GM10847 (cell line): ENCODE measurements around the gene SARDH.

Experiments used
- POLR2A ChIP-seq: IDR thresholded peaks from 2 replicates; pipeline ENCODE4 v1.6.1; 2011; ENCODE audit not compliant: insufficient read length; ENCODE audit errors: extremely low read depth

SARDH gene

DNA sequence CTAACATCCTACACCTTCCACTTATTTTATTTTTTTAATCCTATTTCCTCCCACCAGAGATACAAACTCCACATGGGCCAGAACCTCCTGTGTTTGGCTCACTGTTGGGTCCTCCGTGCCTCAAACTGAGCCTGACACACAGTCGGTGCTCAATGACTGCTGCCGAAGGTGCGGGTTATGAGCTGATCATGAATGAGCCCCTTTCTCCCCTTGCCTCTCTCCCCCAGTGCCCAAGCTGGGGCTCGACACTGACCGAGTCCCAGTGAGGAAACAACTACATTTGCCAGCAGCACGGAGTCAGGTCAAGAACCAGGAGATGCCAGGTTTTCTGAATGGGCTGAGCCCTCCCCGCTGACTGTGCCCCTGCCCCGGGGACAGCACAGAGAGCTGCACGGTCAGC is 45.0 kb downstream of the SARDH start:
- TF ChIP-seq POLR2A = no peak

GRCh38 chr9:133692364-133692985 is 45.7 kb downstream of the SARDH start:
- TF ChIP-seq POLR2A = no peak

GRCh38 chr9:133691626-133692363 is 46.4 kb downstream of the SARDH start:
- TF ChIP-seq POLR2A = no peak

- TF ChIP-seq POLR2A = no peak
Measured at GRCh38 chr9:133691191-133691590, 47.0 kb downstream of the SARDH start.

DNA sequence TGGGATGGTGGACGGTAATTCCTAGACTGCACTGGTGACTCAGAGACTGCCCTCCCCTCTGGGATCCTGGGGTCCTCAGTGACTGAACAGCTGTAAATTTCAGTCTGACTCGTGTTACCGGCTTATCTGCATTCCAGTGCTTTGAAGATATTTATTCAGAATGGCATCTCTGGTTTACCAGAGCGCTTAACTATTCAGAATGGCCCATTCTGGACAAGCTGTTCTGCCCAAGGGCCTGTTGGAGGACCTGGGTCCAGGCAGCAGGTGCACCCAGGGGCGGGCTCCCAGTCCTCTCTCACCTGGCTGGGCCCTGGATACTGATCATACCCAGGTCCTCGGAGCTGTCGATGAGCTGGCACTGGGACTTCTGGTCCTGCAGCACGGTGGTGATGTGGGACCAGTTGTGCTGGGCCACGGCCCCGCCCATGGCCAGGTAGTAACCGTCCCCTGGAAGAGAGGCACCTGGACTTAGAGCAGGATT is 48.0 kb downstream of the SARDH start:
- TF ChIP-seq POLR2A = no peak

GRCh38 chr9:133689151-133689763 is 48.9 kb downstream of the SARDH start:
- no peak for TF ChIP-seq POLR2A

- TF ChIP-seq POLR2A = no peak
Measured at GRCh38 chr9:133687856-133688761, 50.0 kb downstream of the SARDH start.

DNA sequence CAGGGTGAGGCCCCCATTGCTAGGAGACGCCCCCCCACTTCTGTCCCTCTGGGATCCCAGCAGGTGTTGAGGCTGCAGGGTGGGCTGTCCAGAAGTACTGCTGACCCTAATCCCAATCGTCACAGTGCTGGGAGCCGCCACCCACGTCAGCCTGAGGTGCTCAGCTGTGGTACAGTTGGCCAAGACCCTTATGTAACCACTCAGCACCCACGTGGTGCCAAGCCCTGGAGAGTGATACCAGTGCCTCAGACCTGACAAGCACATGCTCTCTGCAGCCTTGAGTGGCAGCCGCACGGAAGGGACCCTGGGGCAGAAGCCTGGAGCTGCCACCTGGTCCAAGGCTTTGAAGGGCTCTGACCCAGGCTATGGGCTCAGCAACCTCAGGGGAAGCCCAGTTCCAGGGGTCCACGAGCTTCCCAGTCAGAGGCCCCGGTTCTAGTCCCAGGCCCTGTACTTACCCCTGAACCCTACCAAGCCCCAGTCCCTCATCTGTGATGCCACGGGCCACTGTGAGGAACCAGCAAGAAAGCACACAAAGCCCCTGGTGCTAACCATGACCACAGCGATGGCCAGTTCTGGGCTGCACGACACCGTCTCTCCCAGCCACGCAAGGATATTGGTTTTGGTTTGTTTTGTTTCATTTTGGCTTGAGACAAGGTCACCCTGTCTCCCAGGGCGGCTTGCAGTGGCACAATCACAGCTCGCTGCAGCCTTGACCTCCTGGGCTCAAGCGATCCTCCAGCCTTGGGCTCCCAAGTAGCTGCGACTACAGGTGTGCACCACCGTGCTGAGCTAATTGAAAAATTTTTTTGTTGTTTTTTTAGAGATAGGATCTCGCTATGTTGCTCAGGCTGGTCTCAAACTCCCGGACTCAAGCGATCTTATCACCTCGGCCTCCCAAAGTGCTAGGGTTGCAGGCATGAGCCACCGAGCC is 51.2 kb downstream of the SARDH start:
- TF ChIP-seq POLR2A = no peak

DNA sequence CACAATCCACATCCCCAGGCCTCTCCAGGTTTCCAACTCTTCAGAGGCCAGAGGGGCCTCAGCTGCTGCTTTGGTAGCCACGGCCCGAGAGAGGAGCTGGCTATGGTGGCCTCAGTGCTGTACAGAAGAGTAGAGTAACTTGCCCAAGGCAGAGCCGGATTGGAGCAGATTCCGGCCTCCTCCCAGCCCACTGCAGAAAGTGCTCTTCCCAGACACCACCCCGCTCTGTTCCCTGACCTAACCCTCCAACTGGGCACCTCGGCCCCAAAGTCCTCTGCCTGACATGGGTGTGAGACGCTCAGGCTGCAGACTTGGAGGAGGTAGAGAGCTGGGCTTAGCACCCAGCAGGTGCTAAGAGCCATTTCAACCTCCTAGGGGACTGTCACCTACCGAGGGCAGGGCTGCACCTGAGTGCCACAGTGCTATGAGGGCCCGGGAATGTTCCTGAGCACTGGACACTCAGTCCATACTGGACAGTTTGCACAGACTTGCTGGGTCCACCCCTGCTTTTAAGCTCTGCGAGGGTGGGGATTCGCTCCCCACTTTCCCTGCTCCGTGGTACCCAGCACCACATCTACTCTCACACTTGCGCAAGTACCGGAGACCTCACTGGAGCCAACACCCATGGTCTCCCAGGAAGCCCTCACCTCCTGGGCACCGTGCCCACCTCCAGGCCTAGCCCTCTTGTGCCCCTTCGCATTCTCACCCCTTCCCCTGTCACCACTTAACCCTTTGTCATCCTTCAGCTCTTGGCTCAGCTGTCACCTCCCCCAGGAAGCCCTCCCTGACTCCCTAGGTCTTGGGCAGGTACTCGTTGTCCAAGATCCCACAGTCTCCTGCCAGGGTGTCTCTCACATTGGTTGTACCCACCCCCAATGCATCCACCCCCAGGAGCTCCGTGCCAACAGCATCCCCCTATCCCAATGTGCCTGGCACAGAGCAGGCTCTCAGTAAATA is 52.2 kb downstream of the SARDH start:
- TF ChIP-seq POLR2A = no peak

DNA sequence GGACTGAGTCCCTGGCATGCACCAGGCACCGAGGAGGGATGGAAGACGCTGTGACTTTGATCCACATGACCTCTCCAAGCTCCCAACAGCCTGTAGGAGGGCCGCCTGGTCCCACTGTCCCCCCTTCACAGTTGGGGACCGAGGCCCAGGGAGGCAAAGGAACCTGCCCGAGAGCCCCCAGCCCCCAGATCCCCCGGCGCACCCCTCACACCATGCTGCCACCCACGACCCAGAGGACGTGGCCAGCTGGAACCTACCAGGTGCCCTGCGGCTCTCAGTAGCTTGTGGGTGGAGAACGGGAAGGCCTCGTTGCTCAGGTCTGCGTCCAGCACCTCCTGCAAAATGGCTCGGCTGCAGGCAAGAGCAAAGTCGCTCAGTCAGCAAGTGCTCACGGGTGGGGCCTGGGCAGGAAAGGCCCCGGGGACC is 53.2 kb downstream of the SARDH start:
- TF ChIP-seq POLR2A = no peak

DNA sequence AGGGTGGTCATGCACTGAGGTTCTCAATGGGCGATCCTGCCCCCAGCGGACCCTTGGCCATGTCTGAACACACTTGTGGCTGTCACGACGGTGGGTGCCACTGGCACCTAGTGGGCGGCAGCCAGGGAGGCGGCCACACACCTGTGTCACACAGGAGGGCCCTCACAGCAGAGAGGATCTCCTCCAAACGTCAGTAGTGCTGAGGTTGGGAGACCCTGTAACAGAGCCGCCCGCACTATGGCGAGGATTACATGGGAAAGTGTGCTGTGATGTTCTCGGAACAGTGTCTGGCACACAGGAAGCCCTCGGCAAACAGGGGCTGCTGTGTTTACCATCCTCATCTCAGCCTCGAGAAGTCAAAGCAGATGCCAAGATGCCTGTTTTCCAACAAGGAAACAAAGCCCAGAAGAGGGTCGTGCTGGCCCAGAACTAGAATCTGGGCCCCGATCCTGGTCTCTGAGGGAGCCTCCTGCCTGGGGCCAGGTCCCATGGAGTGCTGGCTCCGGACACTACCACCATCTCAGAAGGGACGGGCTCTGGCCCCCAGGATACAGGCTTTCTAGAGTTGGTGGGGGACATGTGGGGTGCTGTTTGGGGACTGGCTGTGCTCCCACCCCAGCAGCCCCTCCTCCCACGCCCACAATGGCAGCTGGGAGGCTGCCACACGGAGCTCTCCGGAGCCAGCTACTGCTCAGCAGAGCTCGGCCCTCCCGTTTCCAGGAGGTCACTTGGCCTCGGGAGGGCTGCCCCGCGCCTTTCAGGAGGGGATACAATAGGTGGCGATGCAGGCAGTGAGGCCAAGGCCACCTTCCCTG is 53.8 kb downstream of the SARDH start:
- TF ChIP-seq POLR2A = no peak

DNA sequence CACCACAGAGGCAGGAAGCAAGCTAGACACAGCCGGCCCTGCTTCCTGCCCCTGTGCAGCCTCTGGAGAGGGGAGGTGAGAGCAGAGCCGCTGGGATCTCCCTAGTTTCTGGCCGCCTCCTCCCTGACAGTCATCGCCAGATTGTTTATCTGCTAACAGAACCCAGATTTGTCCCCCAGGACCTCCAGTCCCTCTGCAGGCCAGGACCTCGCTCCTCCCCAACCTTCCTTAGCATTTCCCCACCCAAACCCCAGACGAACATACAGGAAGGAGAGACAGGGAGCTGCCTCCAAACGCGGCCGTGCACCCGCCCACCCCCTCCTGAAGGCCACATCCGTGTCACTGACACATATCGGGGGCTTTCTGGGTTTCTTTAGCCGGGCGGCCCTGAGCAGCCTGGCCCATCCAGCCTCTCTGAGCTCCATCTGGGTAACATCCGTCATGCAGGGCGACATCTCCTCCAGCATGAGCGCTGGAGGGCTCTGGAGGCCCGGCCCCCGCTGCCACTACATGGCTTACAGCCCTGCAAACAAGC is 54.5 kb downstream of the SARDH start:
- TF ChIP-seq POLR2A = no peak
